Thyroid gland (tissue), 4 donors: ENCODE data around the gene SIRPB2. TPM values are rescaled to one million over a fixed set of nuclear protein-coding genes. Genes with fewer than 3 reads are reported as not detected.

Source experiments
- DNase-seq, 2 donors: peaks; one replicate each; pipeline ENCODE4 v3.0.0-alpha.2; 2019
- H3K27ac ChIP-seq, 3 donors: fragments of 200-600 bp; sonication (generic); 1 replicate in 2 of 3; 2 replicates in 1 of 3; pipeline ENCODE4 v1.5.1; 2016 to 2019; ENCODE audit warnings: mild to moderate bottlenecking in 1 of 3, moderate library complexity in 1 of 3
- H3K27me3 ChIP-seq: fragments of 200-600 bp; sonication (generic); one replicate; pipeline ENCODE4 v1.5.1; 2019
- H3K36me3 ChIP-seq, 2 donors: fragments of 200-600 bp; sonication (generic); one replicate each; pipeline ENCODE4 v1.5.1; 2016 to 2019
- H3K4me1 ChIP-seq, 2 donors: fragments of 200-600 bp; sonication (generic); one replicate each; pipeline ENCODE4 v1.5.1; 2017 to 2019
- H3K4me3 ChIP-seq, 3 donors: fragments of 200-600 bp; sonication (generic); replicated peaks in 1 of 3; 1 replicate in 2 of 3; 2 replicates in 1 of 3; pipeline ENCODE4 v1.5.1; 2016; ENCODE audit warnings: mild to moderate bottlenecking in 1 of 3
- H3K9me3 ChIP-seq: fragments of 200-600 bp; sonication (generic); one replicate; pipeline ENCODE4 v1.5.1; 2017
- POLR2A ChIP-seq, 2 donors: fragments of 450-650 bp; IDR thresholded peaks; one replicate each; pipeline ENCODE4 v1.6.1; 2017; ENCODE audit warnings: antibody characterized with exemption in 2 of 2, mild to moderate bottlenecking in 2 of 2, moderate library complexity in 1 of 2
- WGBS, 2 donors: methylation state at CpG; one replicate each; pipeline ENCODE4 v1.1.5; 2017; 5-methylcytosine and 5-hydroxymethylcytosine counted together
- intact Hi-C: fragments of 100-400 bp; cut with DNase I; formaldehyde crosslinking; loops from one replicate; pipeline ENCODE4 v1.15.1; 2023
- total RNA-seq, 4 donors: library from RNA; depleted of rRNA; stranded (reverse); fragments of >200 nt; gene quantifications; one replicate each; pipeline ENCODE4 v1.2.3, GENCODE V29; 2016
- TF ChIP-seq, protein P1 (sequence below), 6 experiments: fragments of 200-600 bp in 3 of 6; fragments of 450-650 bp in 3 of 6; sonication (generic) in 3 of 6; IDR thresholded peaks; one replicate each; pipeline ENCODE4 v1.5.1; 2016 to 2019; ENCODE audit warnings: antibody characterized with exemption in 6 of 6, mild to moderate bottlenecking in 2 of 6, inconsistent platforms in 1 of 6, moderate library complexity in 1 of 6

SIRPB2 gene
- total RNA-seq, 4 donors from 2014 or later: 1.3 to 4.5 (median 2.3) TPM

DNA sequence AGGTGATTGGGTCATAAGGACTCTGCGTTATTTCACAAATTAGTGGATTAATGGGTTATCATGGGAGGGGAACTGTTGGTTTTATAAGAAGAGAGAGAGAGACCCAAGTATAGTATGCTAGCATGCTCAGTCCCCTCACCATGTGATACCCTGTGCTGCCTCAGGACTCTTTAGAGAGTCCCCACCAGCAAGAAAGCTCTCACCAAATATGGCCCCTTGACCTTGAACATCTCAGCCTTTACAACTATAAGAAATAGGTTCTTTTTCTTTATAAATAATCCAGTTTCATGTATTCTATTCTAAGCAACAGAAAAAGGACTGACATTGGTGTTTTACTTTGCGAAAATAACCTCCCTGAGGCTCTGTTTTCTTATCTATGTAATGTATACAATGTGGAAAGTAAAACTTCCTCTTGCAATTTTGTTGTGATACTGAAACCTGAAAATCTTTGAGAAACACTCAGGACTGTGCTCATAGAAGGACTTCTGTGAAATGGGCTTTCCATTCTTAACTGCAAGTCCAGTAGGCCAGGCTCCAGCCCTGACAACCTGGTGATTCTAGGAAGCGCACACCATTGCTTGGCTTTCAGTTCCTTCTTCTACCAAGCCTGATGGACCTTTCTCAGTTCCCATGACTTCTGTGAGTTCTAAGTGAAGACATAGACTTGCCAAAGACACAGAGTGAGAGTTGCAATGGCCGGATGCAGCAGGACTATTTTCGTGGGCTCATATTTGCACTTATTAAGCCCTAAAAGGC lies 44.4 kb upstream of the SIRPB2 start:
- no peaks in the 10 kb centered on the region for H3K27me3 ChIP-seq
- no peaks in the 10 kb centered on the region for H3K36me3 ChIP-seq
- no peaks in the 10 kb centered on the region for H3K9me3 ChIP-seq
- H3K4me3 ChIP-seq: no peak overlapping the region
- H3K4me1 ChIP-seq: no peaks in the 10 kb centered on the region
- 80 to 85% methylated on average over 5 of the region's 5 CpGs for WGBS, 2 donors
- DNase-seq: no peak
- intact Hi-C loops: no loop called here
- no peak for TF ChIP-seq POLR2A (IDR thresholded peaks at IDR 0.05)
- TF ChIP-seq, protein P1, sequence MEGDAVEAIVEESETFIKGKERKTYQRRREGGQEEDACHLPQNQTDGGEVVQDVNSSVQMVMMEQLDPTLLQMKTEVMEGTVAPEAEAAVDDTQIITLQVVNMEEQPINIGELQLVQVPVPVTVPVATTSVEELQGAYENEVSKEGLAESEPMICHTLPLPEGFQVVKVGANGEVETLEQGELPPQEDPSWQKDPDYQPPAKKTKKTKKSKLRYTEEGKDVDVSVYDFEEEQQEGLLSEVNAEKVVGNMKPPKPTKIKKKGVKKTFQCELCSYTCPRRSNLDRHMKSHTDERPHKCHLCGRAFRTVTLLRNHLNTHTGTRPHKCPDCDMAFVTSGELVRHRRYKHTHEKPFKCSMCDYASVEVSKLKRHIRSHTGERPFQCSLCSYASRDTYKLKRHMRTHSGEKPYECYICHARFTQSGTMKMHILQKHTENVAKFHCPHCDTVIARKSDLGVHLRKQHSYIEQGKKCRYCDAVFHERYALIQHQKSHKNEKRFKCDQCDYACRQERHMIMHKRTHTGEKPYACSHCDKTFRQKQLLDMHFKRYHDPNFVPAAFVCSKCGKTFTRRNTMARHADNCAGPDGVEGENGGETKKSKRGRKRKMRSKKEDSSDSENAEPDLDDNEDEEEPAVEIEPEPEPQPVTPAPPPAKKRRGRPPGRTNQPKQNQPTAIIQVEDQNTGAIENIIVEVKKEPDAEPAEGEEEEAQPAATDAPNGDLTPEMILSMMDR (IDR thresholded peaks at IDR 0.05): no peak
- H3K27ac ChIP-seq: no peak overlapping the region

DNA sequence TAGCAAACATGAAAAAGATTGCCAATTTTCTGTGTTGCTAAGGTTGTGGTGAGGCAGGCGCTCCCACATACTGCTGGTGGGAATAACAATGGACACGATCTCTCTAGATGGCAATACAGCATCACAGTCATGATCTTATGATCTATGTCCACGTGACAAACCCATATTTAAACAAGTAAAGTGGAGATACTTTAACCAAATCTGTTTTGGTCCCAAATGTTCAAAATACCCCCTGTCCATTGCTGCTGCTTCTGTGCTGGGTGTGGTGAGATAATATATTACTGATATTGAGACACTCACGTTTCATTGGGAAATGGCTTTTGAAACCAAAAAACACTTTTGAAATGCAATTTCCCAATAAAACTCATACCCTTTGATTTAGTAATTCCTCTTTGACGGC lies 43.3 kb upstream of the SIRPB2 start:
- 78 to 82% methylated on average over 5 of the region's 5 CpGs for WGBS, 2 donors
- H3K27me3 ChIP-seq: no peaks in the 10 kb centered on the region
- DNase-seq: no peak
- H3K4me3 ChIP-seq: no peak overlapping the region
- no peaks in the 10 kb centered on the region for H3K4me1 ChIP-seq
- TF ChIP-seq POLR2A (IDR thresholded peaks at IDR 0.05): no peak
- TF ChIP-seq, protein P1 (IDR thresholded peaks at IDR 0.05): no peak
- no peak overlapping the region for H3K27ac ChIP-seq
- H3K9me3 ChIP-seq: no peaks in the 10 kb centered on the region
- intact Hi-C loops: no loop called here
- H3K36me3 ChIP-seq: no peaks in the 10 kb centered on the region

DNA sequence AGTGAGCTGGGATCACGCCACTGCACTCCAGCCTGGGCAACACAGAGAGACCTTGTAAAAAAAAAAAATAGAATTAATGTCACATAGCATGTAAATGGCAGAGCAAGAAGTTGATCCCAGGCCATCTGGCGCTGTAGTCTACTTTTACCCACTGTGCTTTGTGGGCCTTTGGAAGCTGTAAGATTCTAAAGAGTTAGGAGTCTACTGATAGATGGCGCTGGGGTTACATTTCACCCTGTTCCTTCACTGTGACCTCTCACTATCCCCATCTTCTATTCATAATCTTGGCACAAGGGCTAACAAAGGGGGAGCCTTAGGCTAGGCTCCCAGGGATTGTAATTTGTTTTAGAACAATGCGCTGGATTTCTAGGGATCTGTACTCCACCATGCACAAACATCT lies 41.8 kb upstream of the SIRPB2 start:
- no peak for TF ChIP-seq POLR2A (IDR thresholded peaks at IDR 0.05)
- TF ChIP-seq, protein P1 (IDR thresholded peaks at IDR 0.05): no peak
- Histone ChIP-seq H3K9me3 (no peaks in the 10 kb centered on the region), H3K36me3 (no peaks in the 10 kb centered on the region), H3K27me3 (no peaks in the 10 kb centered on the region), H3K27ac (no peak overlapping the region), H3K4me1 (no peaks in the 10 kb centered on the region), H3K4me3 (no peak overlapping the region)
- intact Hi-C loops: no loop called here
- WGBS, 2 donors: 58 to 79% methylated on average over 4 of the region's 4 CpGs
- no peak for DNase-seq

DNA sequence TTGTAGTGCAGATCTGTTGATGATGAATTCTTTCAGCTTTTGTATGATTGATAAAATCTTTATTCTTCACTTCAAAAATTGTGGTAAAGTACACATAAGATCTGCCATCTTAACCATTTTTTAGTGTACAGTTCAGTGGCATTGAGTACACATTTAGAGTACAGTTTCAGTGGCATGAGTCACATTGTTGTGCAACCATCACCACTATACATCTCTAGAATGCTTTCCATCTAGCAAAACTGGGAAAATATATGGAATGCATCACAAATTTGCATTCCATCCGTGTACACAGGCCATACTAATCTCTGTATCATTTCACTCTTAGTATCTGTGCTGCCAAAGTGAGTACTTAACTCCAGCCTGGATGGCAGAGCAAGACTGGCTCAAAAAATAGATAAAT lies 37.6 kb upstream of the SIRPB2 start:
- H3K9me3 ChIP-seq: no peaks in the 10 kb centered on the region
- TF ChIP-seq, protein P1 (IDR thresholded peaks at IDR 0.05): no peak
- no peak for TF ChIP-seq POLR2A (IDR thresholded peaks at IDR 0.05)
- DNase-seq: no peak
- 27 to 29% methylated on average over 1 of the region's 1 CpG for WGBS, 2 donors
- H3K4me3 ChIP-seq: no peak overlapping the region
- intact Hi-C loops: no loop called here
- no peaks in the 10 kb centered on the region for H3K4me1 ChIP-seq
- H3K27ac ChIP-seq: no peak overlapping the region
- no peaks in the 10 kb centered on the region for H3K36me3 ChIP-seq
- no peaks in the 10 kb centered on the region for H3K27me3 ChIP-seq

DNA sequence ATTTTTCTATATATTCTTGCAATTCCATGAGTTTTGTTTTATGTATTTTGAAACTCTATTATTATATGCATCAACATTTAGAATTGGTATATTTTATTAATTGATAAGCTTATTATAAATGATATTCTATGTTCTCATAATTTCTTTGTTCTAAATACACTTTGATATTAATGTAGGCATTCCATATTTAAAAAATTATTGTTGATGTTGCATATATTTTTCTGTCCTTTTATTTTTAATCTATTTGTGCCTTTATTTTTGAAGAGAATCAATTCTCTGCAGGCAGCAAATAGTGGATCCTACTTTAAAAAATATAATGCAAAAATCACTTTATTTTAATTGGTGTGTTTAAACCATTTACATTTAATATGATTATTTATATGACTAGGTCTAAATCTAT lies 36.7 kb upstream of the SIRPB2 start:
- DNase-seq: no peak
- Histone ChIP-seq H3K27me3 (no peaks in the 10 kb centered on the region), H3K36me3 (no peaks in the 10 kb centered on the region), H3K4me1 (no peaks in the 10 kb centered on the region), H3K4me3 (no peak overlapping the region), H3K9me3 (no peaks in the 10 kb centered on the region), H3K27ac (no peak overlapping the region)
- intact Hi-C loops: no loop called here
- TF ChIP-seq POLR2A (IDR thresholded peaks at IDR 0.05): no peak
- TF ChIP-seq, protein P1 (IDR thresholded peaks at IDR 0.05): no peak
